Loucy (cell line): Measurements from ENCODE around the gene YOD1.

Source experiments
- CTCF ChIP-seq: fragments of 200-600 bp; sonication (generic); conservative IDR thresholded peaks from 2 replicates; pipeline ENCODE4 v1.5.1; 2014; ENCODE audit warnings: mild to moderate bottlenecking, antibody characterized with exemption, low read length
- EZH2phosphoT487 ChIP-seq: fragments of 200-600 bp; IDR thresholded peaks from 2 replicates; pipeline ENCODE4 v1.6.1; 2018; ENCODE audit warnings: antibody characterized with exemption, mild to moderate bottlenecking, moderate library complexity, borderline replicate concordance

GRCh38 chr1:207019161-207019560 is 31.8 kb downstream of the YOD1 start:
- TF ChIP-seq CTCF (no peak), EZH2phosphoT487 (no peak)
